ENCODE results near the gene ANTKMT.
A peak's percentile ranks its signal among the peaks of the same experiment; 100 is the strongest.
"Not testable (repeated sequence)": the region's sequence is repeated elsewhere in the genome, so short reads cannot be mapped to it uniquely, and the experiment has no call there.

Gene ANTKMT

GRCh38 chr16:746637-747036, 25.7 kb downstream of the ANTKMT start:
- no peak for DNase-seq (ENCODE audit: low read depth)
- no peak for TF ChIP-seq CTCF (conservative IDR thresholded peaks at IDR 0.05; ENCODE audit: low read length)
- no peak overlapping the region for H3K4me3 ChIP-seq (ENCODE audit: low read length)

GRCh38 chr16:747978-748746, 27.2 kb downstream of the ANTKMT start:
- no peak for TF ChIP-seq CTCF (conservative IDR thresholded peaks at IDR 0.05; ENCODE audit: low read length)
- DNase-seq (ENCODE audit: low read depth), result no peak

GRCh38 chr16:749010-749409, 28.1 kb downstream of the ANTKMT start:
- no peak overlapping the region for H3K4me3 ChIP-seq (ENCODE audit: low read length)
- peak; percentile 96 for DNase-seq (ENCODE audit: low read depth)
- TF ChIP-seq CTCF (conservative IDR thresholded peaks at IDR 0.05; ENCODE audit: low read length), result no peak

More at GRCh38 chr16:747978-748746, 27.2 kb downstream of the ANTKMT start:
- no peak overlapping the region for H3K4me3 ChIP-seq (ENCODE audit: low read length)

GRCh38 chr16:750485-750884, 29.5 kb downstream of the ANTKMT start:
- DNase-seq (ENCODE audit: low read depth), result no peak
- H3K4me3 ChIP-seq (ENCODE audit: low read length), result no peak overlapping the region
- no peak for TF ChIP-seq CTCF (conservative IDR thresholded peaks at IDR 0.05; ENCODE audit: low read length)

- DNase-seq (ENCODE audit: low read depth), result no peak
- TF ChIP-seq CTCF (conservative IDR thresholded peaks at IDR 0.05; ENCODE audit: low read length), result no peak
- H3K4me3 ChIP-seq (ENCODE audit: low read length), result no peak overlapping the region
These were observed 30.4 kb downstream of the ANTKMT start for GRCh38 chr16:751152-752006.

GRCh38 chr16:752007-752312, 31.0 kb downstream of the ANTKMT start:
- DNase-seq (ENCODE audit: low read depth), result no peak
- TF ChIP-seq CTCF (conservative IDR thresholded peaks at IDR 0.05; ENCODE audit: low read length), result no peak
- H3K4me3 ChIP-seq (ENCODE audit: low read length), result no peak overlapping the region

- DNase-seq (ENCODE audit: low read depth); H3K4me3 ChIP-seq (ENCODE audit: low read length): not testable (repeated sequence)
These were observed 33.2 kb downstream of the ANTKMT start for GRCh38 chr16:754121-754607.
